CD4-positive, alpha-beta memory T cell (primary cell): ENCODE results near the gene GTF2F2. TPM values are rescaled to one million over a fixed set of nuclear protein-coding genes. Genes with fewer than 3 reads are reported as not detected.

Experiments used
- CTCF ChIA-PET: fragments of 350-600 bp; sonication (Branson Sonifier 250); formaldehyde crosslinking; loops from one replicate; lab custom pipeline; 2021; ENCODE audit warnings: inconsistent platforms; ENCODE audit not compliant: partially characterized antibody; lab: Charles Lee
- POLR2A ChIA-PET: fragments of 350-600 bp; sonication (Branson Sonifier 250); formaldehyde crosslinking; loops from one replicate; lab custom pipeline; 2021; ENCODE audit not compliant: partially characterized antibody; lab: Charles Lee
- DNase-seq, 5 donors: peaks; one replicate each; pipeline versions ENCODE4 v3.0.0 to v3.0.0-alpha.2; 2020 to 2022; ENCODE audit warnings: mixed read lengths in 1 of 5
- H3K27ac ChIP-seq: one replicate; pipeline ENCODE4 v1.7.0; 2013; ENCODE audit warnings: low read depth, low read length
- H3K27me3 ChIP-seq: 2 replicates; pipeline ENCODE4 v1.7.0; 2013; ENCODE audit warnings: mild to moderate bottlenecking, low read length, moderate library complexity; ENCODE audit not compliant: insufficient read depth
- H3K36me3 ChIP-seq: 2 replicates; pipeline ENCODE4 v1.7.0; 2013; ENCODE audit warnings: mild to moderate bottlenecking, low read length, moderate library complexity; ENCODE audit not compliant: insufficient read depth
- H3K4me1 ChIP-seq: 2 replicates; pipeline ENCODE4 v1.7.0; 2013; ENCODE audit warnings: mild to moderate bottlenecking, low read length, moderate library complexity; ENCODE audit not compliant: insufficient read depth
- H3K4me3 ChIP-seq, 2 donors: one replicate each; pipeline ENCODE4 v1.7.0; 2013; ENCODE audit warnings: low read length in 2 of 2, mild to moderate bottlenecking in 1 of 2
- H3K9me3 ChIP-seq, 2 donors: one replicate each; pipeline ENCODE4 v1.7.0; 2013; ENCODE audit warnings: low read length in 2 of 2, control low read depth in 1 of 2; ENCODE audit not compliant: control insufficient read depth in 1 of 2
- H3K27ac Mint-ChIP-seq, 7 donors: one replicate each; pipeline ENCODE4 v1.8.0; 2020 to 2021; ENCODE audit warnings: mixed read lengths in 7 of 7, mild to moderate bottlenecking in 6 of 7, inconsistent platforms in 3 of 7, moderate library complexity in 3 of 7
- H3K27me3 Mint-ChIP-seq, 2 donors: one replicate each; pipeline ENCODE4 v1.8.0; 2020 to 2021; ENCODE audit warnings: mixed read lengths in 2 of 2
- H3K36me3 Mint-ChIP-seq, 2 donors: one replicate each; pipeline ENCODE4 v1.8.0; 2020 to 2021; ENCODE audit warnings: mixed read lengths in 2 of 2, inconsistent platforms in 1 of 2, mild to moderate bottlenecking in 1 of 2
- H3K4me1 Mint-ChIP-seq, 4 donors: one replicate each; pipeline ENCODE4 v1.8.0; 2020 to 2021; ENCODE audit warnings: mixed read lengths in 4 of 4, mild to moderate bottlenecking in 1 of 4
- H3K4me3 Mint-ChIP-seq, 8 donors: one replicate each; pipeline ENCODE4 v1.8.0; 2020 to 2021; ENCODE audit warnings: mixed read lengths in 8 of 8, mild to moderate bottlenecking in 7 of 8, moderate library complexity in 6 of 8, inconsistent platforms in 3 of 8
- H3K9me3 Mint-ChIP-seq, 8 donors: one replicate each; pipeline ENCODE4 v1.8.0; 2020 to 2021; ENCODE audit warnings: mixed read lengths in 8 of 8, mild to moderate bottlenecking in 5 of 8, inconsistent platforms in 3 of 8, moderate library complexity in 1 of 8
- intact Hi-C: fragments of 100-400 bp; cut with micrococcal nuclease; formaldehyde crosslinking; loops from one replicate; pipeline ENCODE4 v1.15.1; 2023
- polyA plus RNA-seq, 2 donors: library from polyadenylated mRNA; unstranded; fragments of 300-500 nt; fragmentation: Illumina TruSeq; gene quantifications; one replicate each; pipeline ENCODE4 v1.2.3, GENCODE V29; 2021
- total RNA-seq, 2 experiments: library from RNA; stranded (reverse); gene quantifications; one replicate each; pipeline ENCODE4 v1.2.3, GENCODE V29; 2021

GTF2F2 gene
- total and polyA plus RNA-seq, 4 experiments from 2014 or later, result 7.9 to 14.7 (median 11.3) TPM

DNA sequence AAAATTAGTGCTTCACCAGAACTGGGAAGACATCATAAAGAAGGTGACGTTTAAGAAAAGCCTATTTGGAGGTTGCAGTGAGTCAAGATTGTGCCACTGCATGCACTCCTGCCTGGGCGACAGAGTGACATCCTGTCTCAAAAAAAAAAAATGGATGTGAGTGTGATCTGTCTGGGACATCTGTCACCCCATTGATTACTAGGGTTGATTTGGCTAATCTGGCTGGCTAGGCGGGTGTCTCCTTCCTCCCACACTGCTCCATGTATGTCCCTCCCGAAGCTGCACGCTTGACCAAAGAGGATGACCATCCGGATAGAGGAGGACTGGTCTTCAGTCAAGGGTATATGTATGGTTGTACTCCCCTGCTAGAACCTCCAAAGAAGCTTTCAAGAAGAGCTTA lies 2.6 kb downstream of the GTF2F2 start:
- H3K4me1 Mint-ChIP-seq, result peaks cover 17 to 40% (median 24%) of the 10 kb centered on the region in 4 donors
- H3K9me3 Mint-ChIP-seq, result no peaks in the 10 kb centered on the region
- no peaks in the 10 kb centered on the region for H3K27me3 Mint-ChIP-seq
- ChIA-PET POLR2A (no interaction called here), CTCF (interaction anchor here (1.1 kb wide), 1 partner anchor 248 kb away, joined by 3 read pairs; no protein-coding TSS in a partner anchor)
- Histone ChIP-seq H3K4me1 (peaks cover 28% of the 10 kb centered on the region), H3K27ac (no peak overlapping the region), H3K27me3 (no peaks in the 10 kb centered on the region), H3K9me3 (no peaks in the 10 kb centered on the region), H3K36me3 (no peaks in the 10 kb centered on the region), H3K4me3 (no peak overlapping the region)
- peak overlapping the region in 4 of 7 donors; percentile 11 to 59 (median 42) for H3K27ac Mint-ChIP-seq
- DNase-seq, result no peak
- intact Hi-C loops, result loop anchor here (5.0 kb wide), 1 partner anchor 76 kb away; no protein-coding TSS in a partner anchor
- H3K36me3 Mint-ChIP-seq, result peaks cover 1 to 6% of the 10 kb centered on the region in 2 donors
- peak overlapping the region in 4 of 8 donors; percentile 2 to 48 (median 18) for H3K4me3 Mint-ChIP-seq

GRCh38 chr13:45132369-45133064 lies 12.2 kb downstream of the GTF2F2 start:
- Mint-ChIP-seq H3K4me1 (peaks cover 23 to 48% (median 38%) of the 10 kb centered on the region in 4 donors), H3K27me3 (no peaks in the 10 kb centered on the region), H3K27ac (no peak overlapping the region), H3K9me3 (peaks cover 3 to 35% (median 23%) of the 10 kb centered on the region in 8 donors), H3K4me3 (peak overlapping the region in 2 of 8 donors; percentile 35 to 64), H3K36me3 (peaks cover 15 to 44% of the 10 kb centered on the region in 2 donors)
- Histone ChIP-seq H3K27ac (no peak overlapping the region), H3K36me3 (no peaks in the 10 kb centered on the region), H3K9me3 (no peaks in the 10 kb centered on the region), H3K27me3 (no peaks in the 10 kb centered on the region), H3K4me3 (no peak overlapping the region), H3K4me1 (no peaks in the 10 kb centered on the region)
- CTCF ChIA-PET, result no interaction called here
- POLR2A ChIA-PET, result no interaction called here
- intact Hi-C loops, result no loop called here
- no peak for DNase-seq

GRCh38 chr13:45133396-45134118 lies 13.2 kb downstream of the GTF2F2 start:
- ChIA-PET POLR2A (no interaction called here), CTCF (no interaction called here)
- Histone ChIP-seq H3K4me3 (no peak overlapping the region), H3K9me3 (no peaks in the 10 kb centered on the region), H3K27ac (no peak overlapping the region), H3K27me3 (no peaks in the 10 kb centered on the region), H3K4me1 (no peaks in the 10 kb centered on the region), H3K36me3 (peaks cover 8% of the 10 kb centered on the region)
- H3K27me3 Mint-ChIP-seq, result no peaks in the 10 kb centered on the region
- H3K4me1 Mint-ChIP-seq, result peaks cover 25 to 48% (median 40%) of the 10 kb centered on the region in 4 donors
- H3K27ac Mint-ChIP-seq, result no peak overlapping the region
- intact Hi-C loops, result no loop called here
- H3K4me3 Mint-ChIP-seq, result no peak overlapping the region
- DNase-seq, result no peak
- peaks cover 3 to 35% (median 23%) of the 10 kb centered on the region in 8 donors for H3K9me3 Mint-ChIP-seq
- H3K36me3 Mint-ChIP-seq, result peaks cover 23 to 53% of the 10 kb centered on the region in 2 donors

DNA sequence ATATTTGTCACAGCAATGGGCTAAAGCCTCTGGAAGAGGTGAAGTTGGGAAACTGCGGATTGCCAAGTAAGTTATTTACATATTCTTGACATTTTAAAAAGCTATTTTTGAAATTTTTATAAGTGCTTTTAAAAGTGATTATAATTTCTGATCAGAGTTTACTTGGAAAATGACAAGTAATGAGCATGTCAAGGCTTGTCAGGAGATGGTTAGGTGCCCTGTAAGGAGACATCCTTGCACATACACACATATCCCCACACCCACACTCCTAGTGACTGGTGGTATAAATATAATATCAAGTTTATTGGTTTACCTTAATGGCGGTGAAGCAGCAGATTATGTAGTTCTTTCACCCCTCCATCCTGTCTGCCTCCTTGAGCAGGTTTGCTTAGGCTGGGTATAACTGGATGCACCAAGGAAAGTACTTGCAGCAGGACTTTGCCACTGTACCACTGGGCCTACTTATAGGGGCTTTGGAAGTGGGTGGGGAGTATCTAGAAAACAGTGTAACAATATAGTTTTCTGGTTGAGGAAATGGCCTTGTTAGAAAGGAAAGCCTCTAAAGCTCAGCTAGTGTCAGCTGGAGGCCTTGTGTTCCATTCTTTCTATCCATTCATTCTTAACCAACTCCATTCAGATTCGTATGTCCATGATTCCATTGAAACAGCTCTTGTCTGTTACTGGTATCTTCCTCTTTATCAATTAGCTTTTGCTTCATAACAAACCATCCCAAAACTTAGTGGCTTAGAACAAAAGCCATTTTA lies 16.6 kb downstream of the GTF2F2 start:
- Mint-ChIP-seq H3K4me1 (peaks cover 13 to 29% (median 25%) of the 10 kb centered on the region in 4 donors), H3K27ac (peak overlapping the region in 1 of 7 donors; percentile 40), H3K36me3 (peaks cover 34 to 48% of the 10 kb centered on the region in 2 donors), H3K4me3 (no peak overlapping the region), H3K9me3 (peaks cover 3 to 23% (median 17%) of the 10 kb centered on the region in 8 donors), H3K27me3 (no peaks in the 10 kb centered on the region)
- intact Hi-C loops, result no loop called here
- Histone ChIP-seq H3K4me3 (no peak overlapping the region), H3K27me3 (no peaks in the 10 kb centered on the region), H3K27ac (no peak overlapping the region), H3K9me3 (no peaks in the 10 kb centered on the region), H3K36me3 (peaks cover 22% of the 10 kb centered on the region), H3K4me1 (no peaks in the 10 kb centered on the region)
- CTCF ChIA-PET, result interaction anchor here (0.6 to 1.2 kb wide), 2 partner anchors 90 to 165 kb away, joined by 3 to 4 read pairs; no protein-coding TSS in a partner anchor
- POLR2A ChIA-PET, result no interaction called here
- DNase-seq, result no peak

DNA sequence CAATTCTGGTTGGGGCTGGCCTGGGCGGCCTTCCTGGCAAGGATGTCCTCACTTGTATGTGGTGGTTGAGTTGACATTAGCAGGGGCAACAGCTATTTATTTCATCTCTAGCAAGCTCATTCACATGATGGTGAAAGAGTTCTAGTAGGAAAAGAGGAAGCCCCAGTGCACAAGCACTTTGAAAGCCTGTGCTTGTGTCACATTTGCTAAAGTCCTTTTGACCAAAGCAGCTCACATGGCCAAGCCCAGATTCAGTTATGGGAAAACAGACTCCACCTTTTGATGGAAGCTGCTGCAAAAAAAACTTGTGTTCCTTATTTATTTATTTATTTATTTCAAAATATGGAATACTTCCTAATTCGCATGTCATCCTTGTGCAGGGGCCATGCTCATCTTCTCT lies 17.2 kb downstream of the GTF2F2 start:
- ChIA-PET POLR2A (no interaction called here), CTCF (interaction anchor here (1.1 to 1.2 kb wide), 2 partner anchors 90 to 119 kb away, joined by 3 to 4 read pairs; no protein-coding TSS in a partner anchor)
- peaks cover 22% of the 10 kb centered on the region for H3K36me3 ChIP-seq
- intact Hi-C loops, result no loop called here
- H3K36me3 Mint-ChIP-seq, result peaks cover 33 to 45% of the 10 kb centered on the region in 2 donors
- no peaks in the 10 kb centered on the region for H3K27me3 Mint-ChIP-seq
- H3K9me3 ChIP-seq, result no peaks in the 10 kb centered on the region
- peaks cover 2 to 18% (median 13%) of the 10 kb centered on the region in 8 donors for H3K9me3 Mint-ChIP-seq
- H3K27ac ChIP-seq, result no peak overlapping the region
- peaks cover 7 to 26% (median 22%) of the 10 kb centered on the region in 4 donors for H3K4me1 Mint-ChIP-seq
- no peak overlapping the region for H3K4me3 ChIP-seq
- DNase-seq, result no peak
- no peaks in the 10 kb centered on the region for H3K4me1 ChIP-seq
- H3K4me3 Mint-ChIP-seq, result no peak overlapping the region
- no peaks in the 10 kb centered on the region for H3K27me3 ChIP-seq
- peak overlapping the region in 1 of 7 donors; percentile 40 for H3K27ac Mint-ChIP-seq

DNA sequence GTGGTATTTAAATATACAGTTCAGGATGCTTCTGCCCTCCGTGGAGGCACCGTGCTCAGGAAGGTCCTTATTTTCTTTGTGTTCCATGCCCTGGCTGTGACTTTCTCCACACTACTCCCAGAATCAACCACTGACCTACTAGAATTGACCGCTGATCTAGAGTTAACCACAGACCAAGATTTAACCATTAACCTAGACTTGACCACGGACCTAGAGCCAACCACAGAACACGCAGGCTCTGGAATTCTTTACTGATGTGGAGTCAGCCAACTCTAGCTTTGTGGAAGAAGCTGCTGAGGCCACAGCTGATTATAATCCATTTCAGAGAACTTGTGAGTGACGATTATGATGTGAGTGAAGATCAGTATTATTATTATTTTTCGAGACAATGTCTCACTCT lies 18.0 kb downstream of the GTF2F2 start:
- no peaks in the 10 kb centered on the region for H3K27me3 ChIP-seq
- Mint-ChIP-seq H3K36me3 (peaks cover 30 to 38% of the 10 kb centered on the region in 2 donors), H3K27me3 (no peaks in the 10 kb centered on the region), H3K27ac (no peak overlapping the region), H3K4me1 (peaks cover 8 to 28% (median 21%) of the 10 kb centered on the region in 4 donors), H3K9me3 (peaks cover 0 to 11% (median 8%) of the 10 kb centered on the region in 8 donors), H3K4me3 (no peak overlapping the region)
- no peaks in the 10 kb centered on the region for H3K4me1 ChIP-seq
- CTCF ChIA-PET, result interaction anchor here (1.1 to 1.2 kb wide), 2 partner anchors 91 to 119 kb away, joined by 3 to 4 read pairs; no protein-coding TSS in a partner anchor
- no peak for DNase-seq
- no peaks in the 10 kb centered on the region for H3K9me3 ChIP-seq
- POLR2A ChIA-PET, result no interaction called here
- H3K36me3 ChIP-seq, result peaks cover 22% of the 10 kb centered on the region
- intact Hi-C loops, result no loop called here
- no peak overlapping the region for H3K27ac ChIP-seq
- H3K4me3 ChIP-seq, result no peak overlapping the region
